PFSK-1 (cell line): ENCODE results near the gene C1QTNF5.

Experiments
- FOXP2 ChIP-seq: optimal IDR thresholded peaks from 2 replicates; pipeline ENCODE3; 2011; ENCODE audit warnings: borderline replicate concordance, control low read depth, inconsistent platforms; ENCODE audit not compliant: insufficient read depth; ENCODE audit errors: extremely low read length, extremely low read depth
- POLR2AphosphoS5 ChIP-seq: IDR thresholded peaks from 2 replicates; pipeline ENCODE4 v1.6.1; 2012; ENCODE audit warnings: low read depth, mild to moderate bottlenecking, control low read depth, low read length, moderate library complexity
- SIN3A ChIP-seq: IDR thresholded peaks from 2 replicates; pipeline ENCODE4 v1.6.1; 2012; ENCODE audit warnings: mild to moderate bottlenecking, low read length, moderate library complexity, borderline replicate concordance; ENCODE audit not compliant: insufficient read depth
- TAF1 ChIP-seq: IDR thresholded peaks from 2 replicates; pipeline ENCODE4 v1.6.1; 2012; ENCODE audit warnings: low read length, control low read depth, borderline replicate concordance; ENCODE audit not compliant: insufficient read depth
- TF ChIP-seq, protein P1 (sequence below), 2 experiments: IDR thresholded peaks; 2 replicates each; pipeline versions ENCODE4 v1.6.1 to v1.8.0; 2011 to 2012; ENCODE audit warnings: low read depth in 2 of 2, low read length in 2 of 2, control low read depth in 1 of 2, inconsistent platforms in 1 of 2, mild to moderate bottlenecking in 1 of 2, moderate library complexity in 1 of 2; ENCODE audit not compliant: insufficient read depth in 1 of 2

The C1QTNF5 gene

DNA sequence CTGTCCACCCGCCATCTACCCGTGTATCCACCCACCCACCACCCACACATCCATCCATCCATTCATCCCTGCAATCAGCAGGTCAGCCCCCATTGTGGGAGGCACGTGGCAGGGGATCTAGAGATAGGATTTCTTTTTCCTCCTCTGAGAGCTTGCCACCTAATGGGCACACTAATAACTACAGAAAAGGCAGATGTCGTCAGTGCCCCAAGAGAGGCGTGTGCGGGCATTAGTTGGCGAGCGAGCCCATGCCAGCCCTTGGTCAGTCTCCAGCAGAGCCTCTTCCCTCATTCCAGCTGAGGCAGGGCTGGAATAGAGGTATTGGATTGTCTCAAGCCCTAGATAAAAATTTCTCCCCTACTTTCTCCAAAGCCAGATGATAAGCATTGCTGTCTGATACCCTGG lies 31.1 kb upstream of the C1QTNF5 start:
- TF ChIP-seq SIN3A (no peak), POLR2AphosphoS5 (no peak), FOXP2 (no peak), TAF1 (no peak)
- TF ChIP-seq, protein P1, sequence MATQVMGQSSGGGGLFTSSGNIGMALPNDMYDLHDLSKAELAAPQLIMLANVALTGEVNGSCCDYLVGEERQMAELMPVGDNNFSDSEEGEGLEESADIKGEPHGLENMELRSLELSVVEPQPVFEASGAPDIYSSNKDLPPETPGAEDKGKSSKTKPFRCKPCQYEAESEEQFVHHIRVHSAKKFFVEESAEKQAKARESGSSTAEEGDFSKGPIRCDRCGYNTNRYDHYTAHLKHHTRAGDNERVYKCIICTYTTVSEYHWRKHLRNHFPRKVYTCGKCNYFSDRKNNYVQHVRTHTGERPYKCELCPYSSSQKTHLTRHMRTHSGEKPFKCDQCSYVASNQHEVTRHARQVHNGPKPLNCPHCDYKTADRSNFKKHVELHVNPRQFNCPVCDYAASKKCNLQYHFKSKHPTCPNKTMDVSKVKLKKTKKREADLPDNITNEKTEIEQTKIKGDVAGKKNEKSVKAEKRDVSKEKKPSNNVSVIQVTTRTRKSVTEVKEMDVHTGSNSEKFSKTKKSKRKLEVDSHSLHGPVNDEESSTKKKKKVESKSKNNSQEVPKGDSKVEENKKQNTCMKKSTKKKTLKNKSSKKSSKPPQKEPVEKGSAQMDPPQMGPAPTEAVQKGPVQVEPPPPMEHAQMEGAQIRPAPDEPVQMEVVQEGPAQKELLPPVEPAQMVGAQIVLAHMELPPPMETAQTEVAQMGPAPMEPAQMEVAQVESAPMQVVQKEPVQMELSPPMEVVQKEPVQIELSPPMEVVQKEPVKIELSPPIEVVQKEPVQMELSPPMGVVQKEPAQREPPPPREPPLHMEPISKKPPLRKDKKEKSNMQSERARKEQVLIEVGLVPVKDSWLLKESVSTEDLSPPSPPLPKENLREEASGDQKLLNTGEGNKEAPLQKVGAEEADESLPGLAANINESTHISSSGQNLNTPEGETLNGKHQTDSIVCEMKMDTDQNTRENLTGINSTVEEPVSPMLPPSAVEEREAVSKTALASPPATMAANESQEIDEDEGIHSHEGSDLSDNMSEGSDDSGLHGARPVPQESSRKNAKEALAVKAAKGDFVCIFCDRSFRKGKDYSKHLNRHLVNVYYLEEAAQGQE (IDR thresholded peaks at IDR 0.05; ENCODE audit: insufficient read depth in 1 of 2, low read depth in 2 of 2, low read length in 2 of 2), result no peak

DNA sequence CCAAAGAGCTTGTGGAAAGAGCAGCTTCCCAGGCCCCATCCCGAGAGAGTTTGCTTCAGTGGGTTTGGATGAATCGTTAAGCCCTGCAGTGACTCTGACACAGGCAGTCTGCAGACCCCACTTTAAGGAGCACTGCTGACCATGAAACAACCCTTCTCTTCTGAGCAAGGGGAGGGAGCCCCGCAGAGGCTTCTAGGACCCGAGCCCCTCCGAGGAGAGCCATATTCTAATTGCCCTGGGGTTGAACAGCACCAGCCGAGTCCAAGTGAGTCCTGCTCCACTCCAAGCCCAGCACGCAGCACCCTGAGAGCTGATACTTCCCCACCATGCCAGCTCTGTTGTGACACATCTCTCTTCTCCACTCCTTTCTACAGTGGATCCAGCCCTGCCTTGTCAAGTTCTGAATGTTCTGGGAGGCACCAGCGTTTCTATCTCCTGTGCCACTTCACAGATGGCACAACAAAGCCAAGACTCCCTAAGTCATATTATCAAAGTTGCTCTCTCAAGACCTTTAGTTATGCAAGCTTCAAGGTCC lies 30.5 kb upstream of the C1QTNF5 start:
- TF ChIP-seq FOXP2 (no peak), SIN3A (no peak), POLR2AphosphoS5 (no peak), TAF1 (no peak)
- TF ChIP-seq, protein P1 (IDR thresholded peaks at IDR 0.05; ENCODE audit: insufficient read depth in 1 of 2, low read depth in 2 of 2, low read length in 2 of 2), result no peak

DNA sequence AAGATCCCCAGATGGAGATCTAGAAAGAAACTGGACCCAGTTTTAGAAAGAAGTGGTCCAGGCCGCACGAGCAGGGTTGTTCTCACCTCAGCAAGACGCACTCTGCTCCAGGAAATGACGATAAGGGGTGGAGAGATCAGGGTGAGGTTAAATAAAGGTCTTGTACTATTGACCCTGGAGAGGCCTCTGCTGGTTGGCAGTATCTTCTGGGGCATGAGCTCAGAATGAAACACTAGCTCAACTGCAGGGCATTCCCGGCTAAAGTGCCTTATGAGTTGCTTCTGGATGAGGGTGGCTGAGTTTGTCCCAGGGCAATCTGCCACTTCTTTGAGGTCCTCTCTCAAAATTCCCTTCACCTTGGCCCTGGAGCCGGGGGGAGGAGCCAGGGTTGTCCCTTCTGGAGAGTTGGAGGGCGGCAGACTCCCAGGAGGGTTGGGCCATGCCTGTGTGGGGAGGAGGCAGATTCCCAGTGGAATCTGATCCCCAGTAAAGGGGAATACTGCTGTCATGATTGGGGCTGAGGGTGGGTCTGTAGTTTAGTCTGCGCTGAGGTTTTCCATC lies 29.9 kb upstream of the C1QTNF5 start:
- TF ChIP-seq FOXP2 (no peak), SIN3A (no peak), TAF1 (no peak)

DNA sequence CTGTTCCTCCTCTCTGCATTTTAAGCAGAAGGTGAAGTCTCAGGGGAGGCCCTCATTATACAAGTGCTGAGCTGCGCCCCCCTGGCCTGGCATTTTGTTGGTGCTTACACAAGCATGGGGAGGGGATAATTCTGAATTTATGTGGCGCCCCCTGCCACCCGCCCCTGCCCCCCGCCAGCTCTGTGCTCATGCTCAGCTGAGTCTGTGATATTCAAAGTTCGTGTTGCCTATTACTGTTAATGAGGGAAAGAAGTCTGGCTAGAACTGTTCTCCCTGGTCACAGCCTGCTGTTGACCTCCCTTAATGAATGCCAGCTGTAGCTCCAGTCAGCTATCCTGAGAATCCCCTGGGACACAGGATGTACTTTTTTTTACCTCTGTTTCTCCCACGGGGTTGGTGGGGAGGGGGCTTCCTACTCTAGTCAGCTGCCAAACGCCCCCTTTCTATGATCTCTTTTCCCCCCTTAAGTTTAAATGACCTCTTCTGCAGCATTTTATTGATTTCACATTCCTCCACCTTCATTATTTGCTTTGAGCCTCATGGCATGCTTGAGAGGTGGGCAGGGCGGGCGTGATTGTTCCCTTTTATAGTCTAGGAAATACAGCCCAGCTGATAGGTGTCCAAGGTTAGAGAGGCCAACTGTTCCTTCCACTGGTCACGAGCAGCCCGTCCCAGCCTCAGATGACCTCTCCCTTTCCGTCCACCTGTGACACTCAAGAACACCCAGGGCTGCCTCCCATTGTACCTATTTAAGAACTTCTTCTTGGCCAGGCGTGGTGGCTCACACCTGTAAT lies 28.6 kb upstream of the C1QTNF5 start:
- no peak for TF ChIP-seq TAF1
- TF ChIP-seq, protein P1 (IDR thresholded peaks at IDR 0.05; ENCODE audit: insufficient read depth in 1 of 2, low read depth in 2 of 2, low read length in 2 of 2), result no peak

DNA sequence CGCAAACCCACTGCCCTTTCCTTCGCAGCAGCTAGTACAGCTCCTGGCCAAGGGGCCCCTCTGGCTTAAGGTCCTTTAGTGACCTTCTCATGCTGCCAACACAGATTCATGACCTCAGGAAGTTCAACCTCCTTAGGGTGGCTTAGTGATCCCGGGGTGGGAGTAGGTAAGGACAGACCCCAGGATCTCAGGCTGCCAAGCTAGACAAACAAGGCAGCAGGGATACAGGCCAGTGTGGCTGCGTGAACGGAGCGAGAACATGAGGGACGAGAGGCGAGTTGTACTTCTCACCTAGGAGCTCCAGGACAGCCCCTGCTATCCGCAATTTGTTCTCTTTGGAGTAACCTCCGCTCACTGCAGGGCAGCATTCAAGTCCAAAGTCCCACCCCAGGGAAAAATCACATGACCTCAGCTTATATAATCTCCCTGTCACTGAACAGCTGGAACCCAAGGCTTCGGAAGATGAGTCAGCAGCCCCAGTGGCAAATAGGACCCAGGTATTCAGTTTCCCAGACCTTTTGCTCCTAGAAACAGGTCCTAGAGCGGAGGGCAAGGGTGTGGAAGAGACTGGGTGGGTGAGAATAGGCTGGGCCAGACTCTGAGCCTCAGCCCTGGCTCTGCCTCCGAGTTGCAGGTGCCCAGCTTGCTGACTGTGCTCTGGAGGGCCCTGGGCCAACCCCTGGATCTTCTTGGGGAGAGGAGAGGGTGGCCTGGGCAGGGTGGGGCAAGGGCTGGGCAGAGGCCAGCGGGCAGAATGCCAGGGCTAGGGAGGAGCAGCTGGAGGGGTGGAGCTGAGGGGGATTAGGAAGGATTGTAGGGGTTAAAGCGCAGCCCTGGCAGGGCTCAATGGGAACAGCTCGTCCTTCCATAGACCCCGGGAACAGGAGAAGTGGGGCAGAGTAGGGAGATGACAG lies 27.7 kb upstream of the C1QTNF5 start:
- TF ChIP-seq POLR2AphosphoS5 (no peak), FOXP2 (no peak), TAF1 (no peak), SIN3A (no peak)
- TF ChIP-seq, protein P1 (IDR thresholded peaks at IDR 0.05; ENCODE audit: insufficient read depth in 1 of 2, low read depth in 2 of 2, low read length in 2 of 2), result no peak
